ENCODE data around the gene SYNJ1. TPM values are rescaled to one million over a fixed set of nuclear protein-coding genes. Genes with fewer than 3 reads are reported as not detected.

SYNJ1 gene
- total RNA-seq, 4 donors from 2014 or later: 8.0 to 21.4 (median 13.3) TPM

DNA sequence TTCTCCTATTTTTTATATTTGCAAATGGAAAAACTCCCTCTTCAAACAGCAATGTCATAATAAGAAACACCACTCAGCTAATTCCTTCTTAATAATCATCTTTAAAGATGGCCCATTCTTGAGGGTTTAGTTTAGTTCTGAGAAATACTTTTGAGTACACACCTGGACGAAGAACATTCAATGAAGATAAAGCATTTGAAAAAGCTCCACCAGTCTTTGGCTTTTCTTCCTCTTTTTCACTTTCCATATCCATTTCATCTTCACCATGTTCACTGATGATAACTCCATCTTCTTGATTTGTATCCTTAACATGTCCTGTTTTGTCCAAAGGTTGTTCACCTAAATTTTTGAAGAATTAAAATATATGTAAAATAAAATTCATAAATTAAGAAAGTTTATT lies 36.4 kb upstream of the SYNJ1 start:
- WGBS, 2 donors: 93 to 96% methylated on average over 1 of the region's 1 CpG
- DNase-seq (ENCODE audit: low spot score in 2 of 2): no peak
- no peak for TF ChIP-seq EP300 (IDR thresholded peaks at IDR 0.05)
- TF ChIP-seq POLR2A (IDR thresholded peaks at IDR 0.05): no peak
- TF ChIP-seq, protein P1, sequence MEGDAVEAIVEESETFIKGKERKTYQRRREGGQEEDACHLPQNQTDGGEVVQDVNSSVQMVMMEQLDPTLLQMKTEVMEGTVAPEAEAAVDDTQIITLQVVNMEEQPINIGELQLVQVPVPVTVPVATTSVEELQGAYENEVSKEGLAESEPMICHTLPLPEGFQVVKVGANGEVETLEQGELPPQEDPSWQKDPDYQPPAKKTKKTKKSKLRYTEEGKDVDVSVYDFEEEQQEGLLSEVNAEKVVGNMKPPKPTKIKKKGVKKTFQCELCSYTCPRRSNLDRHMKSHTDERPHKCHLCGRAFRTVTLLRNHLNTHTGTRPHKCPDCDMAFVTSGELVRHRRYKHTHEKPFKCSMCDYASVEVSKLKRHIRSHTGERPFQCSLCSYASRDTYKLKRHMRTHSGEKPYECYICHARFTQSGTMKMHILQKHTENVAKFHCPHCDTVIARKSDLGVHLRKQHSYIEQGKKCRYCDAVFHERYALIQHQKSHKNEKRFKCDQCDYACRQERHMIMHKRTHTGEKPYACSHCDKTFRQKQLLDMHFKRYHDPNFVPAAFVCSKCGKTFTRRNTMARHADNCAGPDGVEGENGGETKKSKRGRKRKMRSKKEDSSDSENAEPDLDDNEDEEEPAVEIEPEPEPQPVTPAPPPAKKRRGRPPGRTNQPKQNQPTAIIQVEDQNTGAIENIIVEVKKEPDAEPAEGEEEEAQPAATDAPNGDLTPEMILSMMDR (IDR thresholded peaks at IDR 0.05): no peak
- H3K36me3 ChIP-seq: peaks cover 0 to 66% (median 25%) of the 10 kb centered on the region in 3 donors
- no peak overlapping the region for H3K27ac ChIP-seq
- peaks cover 5 to 42% (median 9%) of the 10 kb centered on the region in 4 donors for H3K4me1 ChIP-seq
- no peaks in the 10 kb centered on the region for H3K9me3 ChIP-seq
- H3K27me3 ChIP-seq: no peaks in the 10 kb centered on the region
- H3K4me3 ChIP-seq: no peak overlapping the region

DNA sequence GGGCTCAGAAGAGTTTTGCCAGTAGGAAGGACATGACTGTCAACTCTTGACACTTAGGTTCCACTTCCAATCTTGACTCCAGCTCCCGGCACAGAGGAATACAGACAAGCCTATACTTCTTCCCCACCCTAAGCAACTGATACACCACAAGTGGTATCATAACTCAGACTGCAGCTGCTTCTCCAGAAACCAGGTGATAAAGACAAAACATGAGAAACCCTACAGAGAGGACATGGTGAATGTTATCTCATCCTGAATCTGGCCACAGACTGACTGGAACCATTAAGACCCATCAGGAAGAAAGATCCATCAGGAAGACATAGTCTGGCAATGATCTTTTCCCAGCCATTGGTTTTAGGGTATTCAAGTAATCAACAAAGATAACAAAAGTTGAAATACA lies 30.0 kb upstream of the SYNJ1 start:
- WGBS, 2 donors: 78 to 100% methylated on average over 1 of the region's 1 CpG
- Histone ChIP-seq H3K9me3 (no peaks in the 10 kb centered on the region), H3K36me3 (peaks cover 0 to 87% (median 23%) of the 10 kb centered on the region in 3 donors), H3K4me3 (no peak overlapping the region), H3K27me3 (no peaks in the 10 kb centered on the region), H3K4me1 (peaks cover 0 to 9% (median 0%) of the 10 kb centered on the region in 4 donors), H3K27ac (no peak overlapping the region)
- TF ChIP-seq, protein P1 (IDR thresholded peaks at IDR 0.05): no peak
- TF ChIP-seq POLR2A (IDR thresholded peaks at IDR 0.05) (no peak), EP300 (IDR thresholded peaks at IDR 0.05) (no peak)
- no peak for DNase-seq (ENCODE audit: low spot score in 2 of 2)

DNA sequence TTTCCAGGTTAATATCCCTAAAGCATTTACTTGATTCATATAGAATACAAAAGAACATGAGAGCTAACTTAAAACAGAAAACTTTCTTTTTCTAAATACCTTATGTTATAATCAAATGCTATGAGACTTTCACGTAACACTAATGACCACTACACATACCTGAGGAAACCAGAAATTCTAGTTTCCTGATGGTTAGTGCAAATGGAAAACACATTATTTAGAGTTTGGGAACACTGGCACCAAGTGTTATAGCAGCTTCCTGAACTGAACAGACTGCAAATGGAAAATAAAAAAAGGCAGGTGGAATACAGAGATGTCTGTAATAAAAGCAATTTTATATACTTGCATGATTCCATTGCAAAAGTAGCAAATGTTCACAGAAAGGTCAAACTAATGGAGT lies 28.3 kb upstream of the SYNJ1 start:
- 91 to 92% methylated on average over 1 of the region's 1 CpG for WGBS, 2 donors
- Histone ChIP-seq H3K27ac (no peak overlapping the region), H3K4me3 (no peak overlapping the region), H3K9me3 (no peaks in the 10 kb centered on the region), H3K36me3 (peaks cover 0 to 87% (median 13%) of the 10 kb centered on the region in 3 donors), H3K4me1 (peaks cover 0 to 9% (median 0%) of the 10 kb centered on the region in 4 donors), H3K27me3 (no peaks in the 10 kb centered on the region)
- TF ChIP-seq POLR2A (IDR thresholded peaks at IDR 0.05): no peak
- TF ChIP-seq, protein P1 (IDR thresholded peaks at IDR 0.05): no peak
- TF ChIP-seq EP300 (IDR thresholded peaks at IDR 0.05): no peak
- no peak for DNase-seq (ENCODE audit: low spot score in 2 of 2)

DNA sequence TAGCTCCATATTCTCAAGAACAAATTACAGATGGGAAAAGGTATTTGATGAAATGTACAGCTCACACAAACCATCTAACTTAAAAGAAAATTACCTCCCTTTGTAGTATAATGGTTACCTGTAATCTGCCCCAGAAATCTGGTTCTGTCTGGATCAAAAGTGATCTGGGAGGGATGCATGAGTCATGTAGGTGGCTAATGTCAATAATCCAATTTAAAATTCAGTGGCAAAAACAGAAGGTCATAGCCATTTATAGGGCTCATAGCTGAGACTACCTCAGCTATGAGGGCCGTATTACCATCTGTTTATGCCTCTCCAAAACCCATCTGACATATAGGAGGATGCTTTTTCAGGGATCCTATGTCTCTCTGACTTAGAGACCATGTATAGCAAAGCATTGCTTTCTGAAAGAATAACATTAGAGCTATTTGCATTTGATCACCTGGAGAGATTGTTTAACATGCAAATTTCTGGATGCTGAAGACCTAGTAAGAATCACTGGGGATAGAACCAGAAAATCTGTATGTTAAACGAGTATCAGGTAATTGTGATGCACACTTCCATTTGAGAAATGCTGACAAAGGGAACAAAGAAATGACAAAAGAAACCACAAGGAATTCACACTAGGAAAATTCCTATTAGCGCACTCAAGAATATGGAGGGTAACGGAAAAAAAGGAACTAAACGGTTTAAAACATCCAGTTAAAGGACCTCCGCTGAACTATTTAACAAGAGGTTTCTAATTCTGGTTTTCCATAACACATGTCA lies 26.2 kb upstream of the SYNJ1 start:
- no peaks in the 10 kb centered on the region for H3K27me3 ChIP-seq
- H3K27ac ChIP-seq: no peak overlapping the region
- H3K36me3 ChIP-seq: peaks cover 0 to 87% (median 10%) of the 10 kb centered on the region in 3 donors
- no peak overlapping the region for H3K4me3 ChIP-seq
- H3K4me1 ChIP-seq: peaks cover 0 to 9% (median 0%) of the 10 kb centered on the region in 4 donors
- no peaks in the 10 kb centered on the region for H3K9me3 ChIP-seq
- 89% methylated on average over 6 of the region's 6 CpGs for WGBS, 2 donors
- no peak for DNase-seq (ENCODE audit: low spot score in 2 of 2)
- TF ChIP-seq EP300 (IDR thresholded peaks at IDR 0.05) (no peak), POLR2A (IDR thresholded peaks at IDR 0.05) (no peak)
- TF ChIP-seq, protein P1 (IDR thresholded peaks at IDR 0.05): no peak

DNA sequence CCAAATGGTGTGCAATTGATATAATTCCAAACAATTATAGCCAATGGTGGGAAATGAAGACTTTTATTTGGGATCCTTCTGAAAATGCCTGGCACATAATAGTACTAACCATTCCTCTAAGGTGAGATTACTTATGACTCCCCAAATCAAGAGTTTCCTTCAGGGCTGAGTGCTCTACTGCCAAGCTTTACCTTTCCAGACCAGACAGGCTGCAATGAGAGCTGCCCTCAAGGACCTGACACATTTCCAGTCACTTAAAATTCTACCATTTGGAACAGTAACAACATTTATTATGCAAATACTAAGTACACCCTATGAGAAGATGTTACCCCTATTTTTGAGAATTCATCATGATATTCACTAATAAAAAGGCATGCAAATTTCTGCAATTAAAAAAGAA lies 22.6 kb upstream of the SYNJ1 start:
- Histone ChIP-seq H3K36me3 (peaks cover 0 to 98% (median 15%) of the 10 kb centered on the region in 3 donors), H3K4me3 (no peak overlapping the region), H3K27ac (no peak overlapping the region), H3K4me1 (no peaks in the 10 kb centered on the region), H3K9me3 (no peaks in the 10 kb centered on the region), H3K27me3 (no peaks in the 10 kb centered on the region)
- no peak for TF ChIP-seq POLR2A (IDR thresholded peaks at IDR 0.05)
- TF ChIP-seq, protein P1 (IDR thresholded peaks at IDR 0.05): no peak
- no peak for TF ChIP-seq EP300 (IDR thresholded peaks at IDR 0.05)
- no peak for DNase-seq (ENCODE audit: low spot score in 2 of 2)

All from tibial nerve (tissue), 4 donors.